DOHH2 (cell line): Measurements from ENCODE around the gene PROM2.

Source experiments
- H3F3A ChIP-seq: fragments of 200-600 bp; sonication (generic), shearing (Covaris generic); 2 replicates; pipeline ENCODE4 v1.6.0; 2016; ENCODE audit warnings: antibody characterized with exemption, mild to moderate bottlenecking; ENCODE audit not compliant: control insufficient read depth, insufficient read depth
- H3K27ac ChIP-seq: fragments of 200-600 bp; sonication (generic); 2 replicates; pipeline ENCODE4 v1.5.1; 2014; ENCODE audit warnings: low read depth, mild to moderate bottlenecking, low read length, moderate library complexity
- H3K27me3 ChIP-seq: fragments of 200-600 bp; sonication (generic); 2 replicates; pipeline ENCODE4 v1.6.1; 2014; ENCODE audit warnings: mild to moderate bottlenecking, low read length, mixed read lengths; ENCODE audit not compliant: control insufficient read depth
- H3K36me3 ChIP-seq: fragments of 200-600 bp; sonication (generic); 2 replicates; pipeline ENCODE4 v1.6.1; 2014; ENCODE audit warnings: mild to moderate bottlenecking, low read length, moderate library complexity, mixed read lengths; ENCODE audit not compliant: control insufficient read depth
- H3K4me1 ChIP-seq: fragments of 200-600 bp; sonication (generic); 2 replicates; pipeline ENCODE4 v1.6.1; 2014; ENCODE audit warnings: mild to moderate bottlenecking, low read length, mixed read lengths; ENCODE audit not compliant: control insufficient read depth
- H3K4me2 ChIP-seq: fragments of 200-600 bp; sonication (generic); 2 replicates; pipeline ENCODE4 v1.6.0; 2014; ENCODE audit warnings: mild to moderate bottlenecking, low read length, moderate library complexity
- H3K4me3 ChIP-seq: fragments of 200-600 bp; sonication (generic); 2 replicates; pipeline ENCODE4 v1.5.1; 2014; ENCODE audit warnings: mild to moderate bottlenecking, low read length, mixed read lengths
- H3K79me2 ChIP-seq: fragments of 200-600 bp; sonication (generic); 2 replicates; pipeline ENCODE4 v1.6.1; 2014; ENCODE audit warnings: mild to moderate bottlenecking, low read length, mixed read lengths; ENCODE audit not compliant: control insufficient read depth
- H3K9me2 ChIP-seq: fragments of 200-600 bp; sonication (generic); replicated peaks from 2 replicates; pipeline ENCODE4 v1.6.1; 2014; ENCODE audit warnings: mild to moderate bottlenecking, low read length, mixed read lengths; ENCODE audit not compliant: control insufficient read depth
- H3K9me3 ChIP-seq: fragments of 200-600 bp; sonication (generic); 2 replicates; pipeline ENCODE4 v1.6.1; 2014; ENCODE audit warnings: antibody characterized with exemption, low read length, mixed read lengths; ENCODE audit not compliant: control insufficient read depth, insufficient read depth
- H4K20me1 ChIP-seq: fragments of 200-600 bp; sonication (generic); 2 replicates; pipeline ENCODE4 v1.6.0; 2014; ENCODE audit warnings: low read depth, mild to moderate bottlenecking, antibody characterized with exemption, low read length, moderate library complexity; ENCODE audit not compliant: control insufficient read depth, insufficient read depth
- CTCF ChIP-seq: fragments of 200-600 bp; sonication (generic); IDR thresholded peaks from one replicate; pipeline ENCODE4 v1.5.1; 2014; ENCODE audit warnings: antibody characterized with exemption, mild to moderate bottlenecking, low read depth, low read length; ENCODE audit not compliant: poor library complexity, severe bottlenecking
- EZH2phosphoT487 ChIP-seq: fragments of 200-600 bp; sonication (generic); IDR thresholded peaks from 2 replicates; pipeline ENCODE4 v1.6.1; 2017; ENCODE audit warnings: borderline replicate concordance, mild to moderate bottlenecking, antibody characterized with exemption, low read length, moderate library complexity, mixed read lengths

PROM2 gene

DNA sequence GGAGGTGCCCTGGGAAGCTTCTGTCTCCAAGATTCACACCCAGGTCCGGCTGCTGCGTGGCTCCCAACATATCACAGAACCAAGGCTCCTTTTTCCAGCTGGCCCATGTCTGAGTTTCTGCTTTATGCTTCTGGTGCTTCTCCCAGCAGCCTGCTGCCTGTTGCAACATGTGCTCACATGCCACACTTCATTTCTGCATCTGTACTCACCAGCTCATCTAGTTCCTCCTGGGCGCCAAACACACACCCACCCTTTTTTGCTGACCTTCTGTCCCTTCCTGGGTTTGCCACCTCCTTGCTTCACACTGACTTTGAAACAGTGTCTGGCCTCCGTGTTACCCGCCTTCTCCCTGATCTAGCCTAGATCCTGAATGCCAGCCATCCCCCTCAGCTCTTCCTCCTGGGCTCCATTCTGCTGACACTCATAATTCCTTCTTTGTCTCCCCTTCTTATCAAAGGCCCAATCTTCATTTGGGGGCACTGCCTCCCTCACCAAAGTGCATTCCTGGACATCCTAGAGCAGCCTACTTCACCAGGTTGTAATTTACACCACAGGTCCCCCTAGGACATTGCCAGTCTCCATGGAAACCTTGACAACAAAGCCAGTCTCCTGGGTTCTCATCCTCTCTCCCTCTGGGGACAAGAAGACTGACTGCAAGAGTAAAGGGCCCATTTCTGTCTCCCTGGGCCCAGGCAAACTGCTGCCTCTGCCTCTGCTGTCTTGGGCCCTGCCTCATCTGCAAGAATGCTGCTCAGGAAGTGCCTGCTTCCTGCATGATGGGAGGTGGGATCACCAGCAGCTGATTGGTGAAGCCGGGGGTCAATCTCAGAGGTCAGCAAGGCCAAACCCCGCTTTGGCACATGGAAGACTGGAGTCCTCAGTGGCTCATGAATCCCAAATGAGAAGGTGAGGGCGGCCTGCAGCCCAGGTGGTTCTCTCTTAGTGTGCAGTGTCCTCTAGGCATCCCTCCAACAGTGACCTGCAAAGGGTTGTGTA lies 13.9 kb upstream of the PROM2 start:
- Histone ChIP-seq H3K27ac (no peak overlapping the region), H4K20me1 (no peaks in the 10 kb centered on the region), H3K79me2 (no peaks in the 10 kb centered on the region), H3K9me3 (no peaks in the 10 kb centered on the region; the same call in 1 of the 2 replicates), H3K4me3 (no peak overlapping the region), H3F3A (no peaks in the 10 kb centered on the region), H3K36me3 (no peaks in the 10 kb centered on the region), H3K4me2 (no peak overlapping the region), H3K27me3 (no peaks in the 10 kb centered on the region), H3K4me1 (no peaks in the 10 kb centered on the region), H3K9me2 (no peaks in the 10 kb centered on the region)
- TF ChIP-seq EZH2phosphoT487 (no peak), CTCF (no peak)

GRCh38 chr2:95261602-95262001 lies 12.6 kb upstream of the PROM2 start:
- no peaks in the 10 kb centered on the region for H3K36me3 ChIP-seq
- no peaks in the 10 kb centered on the region for H4K20me1 ChIP-seq
- no peak overlapping the region for H3K27ac ChIP-seq
- no peaks in the 10 kb centered on the region for H3K4me1 ChIP-seq
- TF ChIP-seq CTCF (no peak), EZH2phosphoT487 (no peak)
- H3K9me2 ChIP-seq, result no peaks in the 10 kb centered on the region
- H3K4me2 ChIP-seq, result no peak overlapping the region
- H3K27me3 ChIP-seq, result no peaks in the 10 kb centered on the region
- H3K9me3 ChIP-seq, result no peaks in the 10 kb centered on the region; the same call in 1 of the 2 replicates
- H3K79me2 ChIP-seq, result no peaks in the 10 kb centered on the region
- H3F3A ChIP-seq, result no peaks in the 10 kb centered on the region
- H3K4me3 ChIP-seq, result no peak overlapping the region

DNA sequence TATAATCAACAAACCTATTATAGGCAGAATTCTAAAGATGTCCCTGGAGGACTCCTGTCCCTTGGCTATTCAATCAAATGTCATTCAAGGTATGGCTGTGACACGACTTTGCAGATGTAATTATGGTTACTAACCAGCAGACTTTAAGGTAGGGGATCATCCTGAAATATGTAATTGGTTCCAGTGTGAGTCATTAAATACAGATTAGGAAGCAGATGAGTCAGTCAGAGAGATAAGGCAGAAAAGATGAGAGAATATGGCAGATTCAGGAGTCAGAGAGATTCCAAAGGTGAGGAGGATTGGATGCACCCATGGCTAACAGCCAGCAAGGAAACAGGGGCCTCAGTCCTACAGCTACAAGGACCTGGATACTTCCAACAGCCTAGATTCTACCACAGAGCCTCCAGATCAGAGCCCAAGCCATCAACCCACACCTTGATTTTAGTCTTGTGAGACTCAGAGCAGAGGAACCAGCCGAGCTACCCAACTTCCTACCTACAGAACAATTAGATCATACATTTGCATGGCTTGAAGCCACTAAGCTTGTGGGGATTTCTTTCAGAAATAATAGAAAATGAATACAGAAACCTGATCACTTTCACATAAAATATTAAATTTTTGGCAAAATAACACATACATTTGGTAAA lies 11.2 kb upstream of the PROM2 start:
- Histone ChIP-seq H3K4me3 (no peak overlapping the region), H4K20me1 (no peaks in the 10 kb centered on the region), H3K79me2 (no peaks in the 10 kb centered on the region), H3K4me1 (no peaks in the 10 kb centered on the region), H3K9me2 (no peaks in the 10 kb centered on the region), H3K36me3 (no peaks in the 10 kb centered on the region), H3K9me3 (no peaks in the 10 kb centered on the region; the same call in 1 of the 2 replicates), H3K27me3 (no peaks in the 10 kb centered on the region), H3K4me2 (no peak overlapping the region), H3F3A (no peaks in the 10 kb centered on the region), H3K27ac (no peak overlapping the region)
- TF ChIP-seq EZH2phosphoT487, result no peak
- no peak for TF ChIP-seq CTCF
